ENCODE data around the gene KCNN3. TPM values are rescaled to one million over a fixed set of nuclear protein-coding genes. Genes with fewer than 3 reads are reported as not detected.

Gene KCNN3
- total RNA-seq, 1 donor from 2014 or later: 0.92 TPM

DNA sequence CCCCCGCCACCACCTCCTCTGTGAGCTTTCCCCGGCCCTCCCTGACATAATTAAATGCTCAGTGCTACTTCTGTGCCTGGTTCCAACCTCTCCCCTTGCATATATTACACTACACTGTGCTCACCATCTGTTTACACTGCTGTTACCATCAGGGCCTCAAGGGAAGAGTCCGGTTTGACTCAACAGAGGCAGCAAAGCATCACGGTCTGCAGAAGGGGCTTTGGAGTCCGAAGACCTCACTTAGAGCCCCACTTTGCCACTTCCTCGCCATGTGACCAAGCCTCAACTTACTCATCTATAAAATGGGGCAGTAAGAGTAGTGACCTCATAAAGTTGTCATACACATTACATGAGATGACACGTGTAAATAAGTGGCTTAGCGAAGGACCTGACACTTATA, 27.4 kb downstream of the KCNN3 start:
- DNase-seq (ENCODE audit: low spot score): no peak
- H3K27me3 Mint-ChIP-seq (ENCODE audit: low read depth): peaks cover 2% of the 10 kb centered on the region
- H3K36me3 Mint-ChIP-seq (ENCODE audit: low read depth): no peaks in the 10 kb centered on the region
- H3K4me3 Mint-ChIP-seq (ENCODE audit: unreplicated experiment): no peak overlapping the region
- TF ChIP-seq, protein P1, sequence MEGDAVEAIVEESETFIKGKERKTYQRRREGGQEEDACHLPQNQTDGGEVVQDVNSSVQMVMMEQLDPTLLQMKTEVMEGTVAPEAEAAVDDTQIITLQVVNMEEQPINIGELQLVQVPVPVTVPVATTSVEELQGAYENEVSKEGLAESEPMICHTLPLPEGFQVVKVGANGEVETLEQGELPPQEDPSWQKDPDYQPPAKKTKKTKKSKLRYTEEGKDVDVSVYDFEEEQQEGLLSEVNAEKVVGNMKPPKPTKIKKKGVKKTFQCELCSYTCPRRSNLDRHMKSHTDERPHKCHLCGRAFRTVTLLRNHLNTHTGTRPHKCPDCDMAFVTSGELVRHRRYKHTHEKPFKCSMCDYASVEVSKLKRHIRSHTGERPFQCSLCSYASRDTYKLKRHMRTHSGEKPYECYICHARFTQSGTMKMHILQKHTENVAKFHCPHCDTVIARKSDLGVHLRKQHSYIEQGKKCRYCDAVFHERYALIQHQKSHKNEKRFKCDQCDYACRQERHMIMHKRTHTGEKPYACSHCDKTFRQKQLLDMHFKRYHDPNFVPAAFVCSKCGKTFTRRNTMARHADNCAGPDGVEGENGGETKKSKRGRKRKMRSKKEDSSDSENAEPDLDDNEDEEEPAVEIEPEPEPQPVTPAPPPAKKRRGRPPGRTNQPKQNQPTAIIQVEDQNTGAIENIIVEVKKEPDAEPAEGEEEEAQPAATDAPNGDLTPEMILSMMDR (IDR thresholded peaks at IDR 0.05): no peak
- H3K4me1 Mint-ChIP-seq (ENCODE audit: low read depth): peaks cover 17% of the 10 kb centered on the region
- H3K27ac Mint-ChIP-seq (ENCODE audit: unreplicated experiment): no peak overlapping the region
- no peaks in the 10 kb centered on the region for H3K9me3 Mint-ChIP-seq (ENCODE audit: low read depth)

DNA sequence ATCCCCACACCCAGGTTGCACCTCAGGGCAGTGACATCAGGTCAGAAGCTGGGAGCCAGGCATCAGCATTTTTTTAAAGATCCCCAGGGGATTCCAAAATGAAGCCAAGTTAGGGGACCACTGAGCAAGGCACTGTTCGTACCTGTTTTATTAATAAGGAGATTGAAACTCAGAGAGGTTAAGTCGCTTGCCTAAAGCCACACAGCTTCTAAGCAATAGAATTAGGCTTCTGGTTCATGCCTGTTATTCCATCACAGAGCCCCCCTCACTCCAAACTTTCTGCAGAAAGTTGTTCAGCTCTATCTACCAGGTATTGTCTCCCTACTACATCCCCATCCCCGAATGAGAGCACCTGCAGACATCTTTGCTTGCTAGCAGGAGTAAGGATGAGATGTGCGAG, 28.7 kb downstream of the KCNN3 start:
- no peaks in the 10 kb centered on the region for H3K9me3 Mint-ChIP-seq (ENCODE audit: low read depth)
- DNase-seq (ENCODE audit: low spot score): no peak
- H3K27ac Mint-ChIP-seq (ENCODE audit: unreplicated experiment): no peak overlapping the region
- H3K4me1 Mint-ChIP-seq (ENCODE audit: low read depth): peaks cover 14% of the 10 kb centered on the region
- no peaks in the 10 kb centered on the region for H3K36me3 Mint-ChIP-seq (ENCODE audit: low read depth)
- no peak overlapping the region for H3K4me3 Mint-ChIP-seq (ENCODE audit: unreplicated experiment)
- TF ChIP-seq, protein P1 (IDR thresholded peaks at IDR 0.05): no peak
- no peaks in the 10 kb centered on the region for H3K27me3 Mint-ChIP-seq (ENCODE audit: low read depth)

DNA sequence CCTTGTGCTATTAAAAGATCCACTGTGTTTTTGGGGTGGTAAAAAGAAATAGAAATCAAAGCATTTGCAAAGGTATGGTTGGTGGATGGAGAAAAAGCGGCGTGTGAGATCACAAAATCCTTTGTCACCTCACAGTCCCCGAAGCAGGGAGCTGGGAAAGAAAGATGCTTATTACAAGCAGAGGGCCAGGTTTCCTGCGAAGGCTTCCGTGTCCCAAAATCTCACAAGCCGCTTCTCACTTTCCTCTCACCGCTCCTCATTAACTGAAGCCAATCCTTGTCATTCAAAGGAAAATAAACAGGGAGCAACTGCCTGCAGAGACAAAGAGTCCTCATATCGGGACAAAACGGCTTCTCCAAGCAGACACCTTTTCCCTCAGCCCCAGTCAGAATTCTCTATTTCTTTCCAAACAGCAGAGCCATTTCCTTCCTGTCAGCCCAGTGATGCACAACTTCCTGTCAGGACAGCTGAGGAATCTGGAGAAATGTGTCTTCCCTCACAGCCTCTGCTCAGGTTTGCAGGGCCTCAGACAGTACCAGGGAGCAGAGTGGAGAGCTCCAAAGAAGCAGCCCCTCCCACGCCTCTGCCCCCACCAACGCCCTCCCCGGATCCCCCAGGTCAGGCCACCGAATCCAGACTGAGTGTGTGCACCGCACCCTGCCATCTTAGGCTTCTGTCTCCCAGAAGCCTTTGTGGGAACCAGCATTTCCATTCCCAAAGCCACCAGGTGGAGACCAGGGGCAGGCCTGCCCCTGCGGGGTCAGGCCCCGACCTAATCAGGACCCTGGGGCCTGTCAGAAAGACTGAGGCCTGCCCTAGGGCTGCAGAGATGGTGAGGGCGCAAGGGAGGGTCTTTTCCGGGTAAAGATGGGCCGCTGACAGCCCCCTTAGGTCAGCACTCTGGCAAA, 29.6 kb downstream of the KCNN3 start:
- Mint-ChIP-seq H3K27ac (ENCODE audit: unreplicated experiment) (no peak overlapping the region), H3K27me3 (ENCODE audit: low read depth) (peaks cover 3% of the 10 kb centered on the region)
- DNase-seq (ENCODE audit: low spot score): no peak

DNA sequence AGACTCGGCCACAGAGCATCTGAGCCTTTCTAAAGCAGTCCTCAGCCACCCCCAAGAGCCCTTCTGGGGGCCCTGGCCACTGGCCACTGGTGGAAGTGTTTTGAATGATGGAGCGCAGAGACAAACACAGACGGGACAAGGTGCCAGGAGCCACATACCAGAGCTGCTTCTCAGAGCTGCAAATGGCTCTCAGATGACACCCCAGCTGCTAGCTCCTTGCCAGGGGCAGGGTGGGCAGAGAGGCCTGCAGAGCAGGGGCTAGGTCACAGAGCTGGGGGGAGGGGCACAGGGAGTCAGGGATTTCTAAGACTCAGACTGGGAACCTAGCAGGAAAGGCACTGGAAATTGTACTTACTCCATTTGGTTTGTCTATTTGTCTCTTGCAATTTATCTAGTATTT, 30.4 kb downstream of the KCNN3 start:
- Mint-ChIP-seq H3K4me1 (ENCODE audit: low read depth) (peaks cover 14% of the 10 kb centered on the region), H3K4me3 (ENCODE audit: unreplicated experiment) (no peak overlapping the region), H3K9me3 (ENCODE audit: low read depth) (no peaks in the 10 kb centered on the region), H3K27ac (ENCODE audit: unreplicated experiment) (no peak overlapping the region), H3K36me3 (ENCODE audit: low read depth) (no peaks in the 10 kb centered on the region), H3K27me3 (ENCODE audit: low read depth) (peaks cover 4% of the 10 kb centered on the region)
- TF ChIP-seq, protein P1 (IDR thresholded peaks at IDR 0.05): no peak
- DNase-seq (ENCODE audit: low spot score): no peak

More for the DNA sequence above, 29.6 kb downstream of the KCNN3 start:
- TF ChIP-seq, protein P1 (IDR thresholded peaks at IDR 0.05): no peak
- H3K9me3 Mint-ChIP-seq (ENCODE audit: low read depth): no peaks in the 10 kb centered on the region
- no peaks in the 10 kb centered on the region for H3K36me3 Mint-ChIP-seq (ENCODE audit: low read depth)
- no peak overlapping the region for H3K4me3 Mint-ChIP-seq (ENCODE audit: unreplicated experiment)
- H3K4me1 Mint-ChIP-seq (ENCODE audit: low read depth): peaks cover 14% of the 10 kb centered on the region

DNA sequence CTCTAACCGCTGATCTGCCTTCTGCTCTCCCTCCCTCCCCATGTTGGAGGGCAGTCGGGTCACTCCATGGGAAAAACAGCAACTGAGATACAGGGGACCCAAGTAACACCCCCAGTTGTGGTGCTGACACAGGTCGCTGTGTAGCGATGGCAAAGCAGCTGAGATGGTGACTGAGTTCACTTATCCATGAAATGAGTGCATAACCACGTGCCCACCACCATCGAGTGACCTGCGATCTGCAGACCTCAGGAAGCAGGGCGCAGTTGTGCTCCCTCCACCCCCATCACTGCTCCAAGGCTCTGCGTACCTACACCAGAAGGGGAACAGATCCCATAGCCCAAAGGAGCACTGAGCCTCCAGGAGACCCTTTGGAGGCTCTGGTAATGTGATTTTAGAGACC, 31.1 kb downstream of the KCNN3 start:
- no peak for DNase-seq (ENCODE audit: low spot score)
- peaks cover 14% of the 10 kb centered on the region for H3K4me1 Mint-ChIP-seq (ENCODE audit: low read depth)
- no peaks in the 10 kb centered on the region for H3K36me3 Mint-ChIP-seq (ENCODE audit: low read depth)
- TF ChIP-seq, protein P1 (IDR thresholded peaks at IDR 0.05): no peak
- H3K4me3 Mint-ChIP-seq (ENCODE audit: unreplicated experiment): no peak overlapping the region
- H3K27ac Mint-ChIP-seq (ENCODE audit: unreplicated experiment): no peak overlapping the region
- H3K27me3 Mint-ChIP-seq (ENCODE audit: low read depth): peaks cover 5% of the 10 kb centered on the region
- H3K9me3 Mint-ChIP-seq (ENCODE audit: low read depth): no peaks in the 10 kb centered on the region
